NCI-H1930 (cell line): ENCODE measurements around the gene ADAMTS19.
"Not testable (repeated sequence)": the region's sequence is repeated elsewhere in the genome, so short reads cannot be mapped to it uniquely, and the experiment has no call there.

Source experiments
- DNase-seq, 2 experiments: peaks; one replicate each; lab custom pipeline; 2025; lab: John Stamatoyannopoulos, UW

ADAMTS19 gene

DNA sequence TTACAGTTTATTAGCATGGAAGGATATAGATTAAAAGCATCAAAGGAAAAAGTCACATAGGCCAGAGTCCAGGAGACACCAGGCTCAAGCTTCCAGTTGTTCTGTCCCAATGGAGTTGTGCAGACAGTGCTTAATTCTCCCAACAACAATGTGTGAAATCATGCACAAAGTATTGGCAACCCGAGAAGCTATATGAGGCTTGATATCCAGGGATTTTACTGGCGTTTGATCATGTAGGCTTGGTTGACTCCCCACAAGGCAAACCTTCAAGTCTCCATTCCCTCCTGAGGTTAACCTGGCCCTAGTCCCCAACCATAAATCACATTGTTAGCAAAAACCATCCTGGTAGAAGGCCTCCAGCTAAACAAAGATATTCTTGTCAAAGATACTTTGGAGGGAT lies 141.5 kb downstream of the ADAMTS19 start:
- no peak for DNase-seq

DNA sequence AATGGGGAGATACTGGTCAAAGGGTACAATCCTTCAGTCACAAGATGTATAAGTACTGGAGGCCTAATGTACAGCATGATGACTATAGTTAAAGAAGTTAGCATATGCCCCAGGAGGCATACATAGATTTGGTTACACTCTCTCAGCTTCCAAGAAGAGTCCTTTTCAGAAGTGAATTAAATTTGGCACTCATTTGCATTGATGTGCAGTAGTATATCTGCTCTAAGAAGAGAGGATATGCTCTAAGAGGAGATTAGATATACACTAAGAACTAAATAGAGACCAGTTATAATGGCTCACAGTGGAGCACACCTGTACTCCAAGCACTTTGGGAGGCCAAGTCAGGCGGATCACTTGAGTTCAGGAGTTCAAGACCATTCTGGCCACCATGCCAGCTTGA lies 148.3 kb downstream of the ADAMTS19 start:
- DNase-seq, result no peak

DNA sequence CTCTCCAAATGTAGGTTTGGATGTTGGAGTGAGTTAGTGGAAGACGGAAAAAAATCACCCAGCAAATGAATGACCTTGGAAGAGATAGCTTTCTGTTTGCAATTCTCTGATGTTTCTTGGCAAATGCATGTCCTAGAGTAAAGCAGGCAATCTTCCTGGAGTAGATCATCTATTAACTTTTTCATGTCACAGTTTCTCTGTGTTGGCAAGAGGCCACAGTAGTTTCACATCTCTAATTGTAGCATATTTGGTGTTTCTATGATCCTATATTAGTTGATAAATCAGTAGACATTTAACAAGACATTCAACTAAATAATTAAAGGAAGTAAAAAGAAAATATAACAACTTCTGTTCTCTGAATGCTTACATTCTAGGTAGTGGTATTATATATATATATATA lies 149.6 kb downstream of the ADAMTS19 start:
- no peak for DNase-seq

DNA sequence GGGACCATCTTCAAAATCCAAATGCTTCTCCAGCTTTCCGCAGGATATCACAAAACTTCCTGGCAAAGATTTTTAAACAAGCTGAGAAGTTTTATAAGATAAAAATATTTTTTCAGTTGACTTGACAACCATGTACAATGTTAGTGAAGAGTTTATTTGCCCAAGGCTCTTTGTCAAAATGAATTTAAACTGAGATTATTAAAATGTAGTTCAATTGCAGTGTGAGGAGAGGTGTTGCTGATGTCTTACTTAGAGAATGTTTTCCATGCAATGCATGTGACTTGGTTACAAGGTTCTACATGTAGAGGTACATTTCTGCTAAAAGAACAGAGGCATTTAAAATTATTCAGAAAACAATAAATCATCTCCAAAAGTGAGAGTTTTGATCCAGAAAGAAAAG lies 156.4 kb downstream of the ADAMTS19 start:
- no peak for DNase-seq

DNA sequence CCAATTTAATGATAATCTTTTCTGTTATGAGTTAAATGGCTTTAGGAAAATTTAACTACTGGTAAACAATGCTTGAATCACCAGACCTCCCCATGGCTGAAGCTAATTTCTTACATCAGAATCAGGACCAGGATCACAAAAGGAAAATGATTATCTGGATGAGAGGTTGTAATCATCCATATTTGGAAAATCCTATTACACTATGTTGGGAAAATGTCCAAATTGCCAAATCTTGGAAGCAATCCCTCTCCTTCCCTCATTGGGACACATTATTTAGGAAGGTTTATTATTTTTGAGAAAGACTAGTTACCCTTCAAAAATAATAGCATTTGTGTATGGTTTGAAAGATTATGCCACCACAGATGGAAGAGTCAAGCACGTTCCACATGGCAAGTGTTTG lies 157.1 kb downstream of the ADAMTS19 start:
- no peak for DNase-seq

DNA sequence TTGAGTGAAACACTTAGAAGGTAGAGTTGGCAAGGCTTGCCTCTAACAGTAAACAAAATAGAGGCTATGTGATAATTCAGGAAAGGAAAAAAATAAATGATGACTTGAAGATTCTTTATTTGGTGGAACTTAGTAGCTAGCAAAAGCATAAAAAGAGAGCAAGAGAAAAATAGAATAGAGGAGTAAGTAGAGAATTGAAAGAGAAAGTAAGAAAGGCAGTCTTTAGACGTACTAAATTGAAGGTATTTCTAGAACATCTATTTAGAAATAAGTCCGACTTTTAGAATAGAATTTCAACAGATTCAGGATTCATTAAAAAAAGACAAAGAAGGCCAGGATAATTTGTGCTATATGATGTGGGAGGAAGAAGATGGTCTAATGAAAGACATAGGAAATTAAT lies 159.7 kb downstream of the ADAMTS19 start:
- no peak for DNase-seq

DNA sequence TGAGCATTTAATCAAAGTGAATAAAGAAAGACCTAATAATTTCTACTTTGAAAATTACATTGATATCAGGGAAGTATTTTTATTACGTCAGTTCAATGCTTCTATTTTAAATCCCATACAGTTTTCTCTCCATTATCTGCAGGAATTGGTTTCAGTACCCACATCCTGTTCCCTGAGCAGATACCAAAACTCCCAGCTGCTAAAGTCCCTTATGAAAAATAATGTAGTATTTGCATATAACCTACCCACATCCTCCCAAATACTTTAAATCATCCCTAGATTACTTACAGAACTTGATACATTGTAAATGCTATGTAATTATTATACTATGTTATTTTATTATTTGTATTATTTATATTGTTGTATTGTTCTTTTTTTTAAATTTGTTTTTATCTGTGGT lies 162.4 kb downstream of the ADAMTS19 start:
- DNase-seq, result no peak

DNA sequence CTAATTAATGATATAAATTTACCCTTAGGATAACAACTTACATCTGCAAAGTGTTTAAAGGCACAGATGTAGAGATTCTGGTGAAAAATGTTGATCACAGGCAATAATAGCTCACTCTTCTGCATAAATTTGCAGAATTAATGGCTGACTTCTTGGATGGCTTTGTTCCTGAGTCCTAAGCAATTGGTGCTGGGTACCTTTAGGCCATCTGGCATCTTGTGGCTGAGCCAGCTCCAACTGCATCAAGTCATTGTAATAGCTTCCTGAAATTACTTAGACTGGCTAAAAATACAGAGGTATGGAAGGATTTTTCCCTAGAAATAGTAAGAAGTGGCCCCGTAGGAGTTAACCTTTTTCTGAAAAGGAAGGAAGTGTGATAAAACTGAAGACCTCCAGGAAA lies 169.5 kb downstream of the ADAMTS19 start:
- DNase-seq, result no peak

DNA sequence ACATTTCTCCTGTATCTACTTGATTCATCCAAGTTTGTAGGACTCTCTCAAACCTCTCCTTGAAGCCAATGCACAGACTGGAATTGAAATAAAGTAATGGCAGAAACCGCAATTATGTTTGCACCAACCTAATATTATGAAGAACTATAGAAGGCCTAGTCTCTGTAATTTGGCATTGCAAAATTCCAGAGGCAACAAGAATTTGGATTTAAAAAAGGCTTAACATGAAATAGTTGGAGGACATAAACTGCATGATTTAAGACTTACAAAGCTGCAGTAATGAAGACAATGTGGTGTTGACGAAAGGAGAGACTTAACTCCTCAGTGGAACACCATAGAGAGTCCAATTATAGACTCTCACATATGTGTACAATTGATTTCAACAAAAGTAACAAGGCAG lies 170.0 kb downstream of the ADAMTS19 start:
- DNase-seq, result peak in 1 of 2 experiments; percentile 19

DNA sequence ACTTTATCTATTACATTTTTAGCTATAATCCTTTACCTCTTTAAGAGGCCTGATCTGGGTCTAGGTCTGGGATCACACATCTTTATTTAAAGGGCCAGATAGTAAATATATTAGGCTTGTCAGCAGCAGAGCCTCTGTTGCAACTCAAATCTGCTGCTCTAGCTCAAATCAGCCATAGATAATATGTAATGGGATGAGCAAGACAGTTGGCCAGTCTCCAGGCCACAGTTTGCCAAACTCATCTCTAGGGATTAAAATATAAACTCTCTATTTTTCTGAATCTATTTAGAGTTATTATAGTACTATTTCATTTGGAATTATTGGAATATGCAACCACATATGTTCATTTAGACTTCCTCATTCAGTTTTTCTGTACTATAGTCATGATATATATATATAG lies 171.9 kb downstream of the ADAMTS19 start:
- no peak for DNase-seq

DNA sequence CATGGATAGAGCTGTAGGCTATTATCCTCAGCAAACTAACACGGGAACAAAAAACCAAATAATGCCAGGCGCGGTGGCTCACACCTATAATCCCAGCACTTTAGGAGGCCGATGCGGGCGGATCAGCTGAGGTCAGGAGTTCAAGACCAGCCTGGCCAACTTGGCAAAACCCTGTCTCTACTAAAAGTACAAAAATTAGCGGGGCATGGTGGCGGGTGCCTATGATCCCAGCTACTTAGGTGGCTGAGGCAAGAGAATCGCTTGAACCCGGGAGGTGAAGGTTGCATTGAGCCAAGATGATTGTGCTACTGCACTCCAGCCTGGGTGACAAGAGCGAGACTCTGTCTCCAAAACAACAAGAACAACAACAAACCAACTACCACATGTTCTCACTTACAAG lies 177.4 kb downstream of the ADAMTS19 start:
- not testable (repeated sequence) for DNase-seq

DNA sequence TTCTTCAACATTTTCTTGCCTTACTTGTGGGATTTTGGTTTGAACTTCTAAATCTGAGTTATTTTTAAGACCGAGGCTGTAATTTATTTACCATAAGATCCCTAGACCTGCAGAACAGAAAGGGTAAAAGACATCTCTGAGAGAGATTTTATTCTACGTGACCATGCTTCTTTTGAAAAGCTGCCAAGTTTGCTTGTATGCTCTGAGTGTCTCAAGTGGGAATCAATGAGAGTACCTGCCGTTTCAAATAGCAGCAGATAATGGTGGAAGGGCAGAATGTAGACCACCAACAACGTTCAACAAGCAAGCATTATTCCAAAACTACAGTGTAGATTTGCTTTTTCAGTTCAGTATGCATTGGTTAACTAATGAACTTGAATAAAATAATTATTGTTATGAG lies 179.2 kb downstream of the ADAMTS19 start:
- DNase-seq, result no peak

DNA sequence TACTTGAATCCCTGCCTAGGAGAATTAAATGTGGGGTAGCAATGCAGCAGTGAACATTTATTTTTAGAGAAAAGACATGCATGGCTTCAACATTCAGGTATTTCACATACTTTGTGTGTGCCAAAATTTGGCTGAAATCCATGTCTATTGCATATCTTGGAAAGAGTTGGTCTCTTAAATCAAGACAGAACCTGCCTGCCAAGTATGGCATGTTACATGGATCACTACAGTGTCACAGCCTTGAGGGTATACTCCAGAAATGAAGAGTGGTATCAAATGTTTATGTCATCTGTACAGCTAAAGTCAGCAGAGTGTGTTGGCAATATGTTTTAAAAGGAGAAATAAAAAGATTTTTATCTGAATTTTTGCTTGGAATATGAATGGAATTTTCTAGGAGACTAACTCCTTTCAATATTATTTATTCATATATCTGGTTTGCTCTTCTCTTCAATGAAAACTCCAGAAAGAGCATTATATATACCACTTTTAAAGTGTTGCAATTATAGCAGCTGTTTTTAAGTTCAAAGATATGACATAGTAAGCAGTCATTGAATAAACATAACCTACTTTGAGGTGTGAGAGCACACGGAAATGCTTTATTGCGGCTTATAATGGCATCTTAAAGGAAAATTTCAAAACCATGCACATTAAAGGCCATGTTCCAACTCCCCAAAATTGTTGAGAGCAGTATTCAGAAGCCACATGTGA lies 192.4 kb downstream of the ADAMTS19 start:
- DNase-seq, result no peak

DNA sequence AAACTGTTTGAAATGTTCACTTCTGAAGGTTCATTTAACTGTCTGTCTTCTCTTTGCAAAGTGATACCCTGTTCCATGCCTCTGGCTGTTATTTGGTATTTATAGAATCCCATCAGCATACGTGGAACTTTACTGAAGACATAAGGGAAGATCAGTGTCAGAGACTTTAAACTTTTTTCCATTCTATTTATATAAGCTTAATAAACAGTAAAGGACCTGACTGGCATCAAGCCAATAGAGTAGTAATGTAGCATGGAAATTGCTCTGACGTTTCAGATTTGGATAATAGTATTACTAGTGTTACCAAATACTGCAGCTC lies 192.9 kb downstream of the ADAMTS19 start:
- no peak for DNase-seq

DNA sequence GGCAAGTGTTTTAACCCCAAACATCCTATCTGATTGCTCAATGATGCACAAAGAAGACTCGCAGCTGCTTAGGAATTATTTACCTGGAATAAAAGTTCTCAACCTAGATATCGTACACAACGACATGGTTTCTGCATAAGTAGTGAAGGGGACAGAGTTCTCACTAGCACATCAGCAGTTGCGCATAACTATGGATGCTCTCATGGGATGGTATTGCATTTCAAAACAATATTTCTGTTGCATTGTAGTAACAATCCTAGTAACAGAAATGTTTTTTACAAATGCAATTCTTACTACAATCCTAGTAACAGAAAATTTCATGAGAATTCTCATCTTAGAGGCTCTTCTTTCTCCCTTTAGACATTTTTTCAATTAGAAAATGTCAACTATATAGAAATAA lies 193.3 kb downstream of the ADAMTS19 start:
- DNase-seq, result no peak

DNA sequence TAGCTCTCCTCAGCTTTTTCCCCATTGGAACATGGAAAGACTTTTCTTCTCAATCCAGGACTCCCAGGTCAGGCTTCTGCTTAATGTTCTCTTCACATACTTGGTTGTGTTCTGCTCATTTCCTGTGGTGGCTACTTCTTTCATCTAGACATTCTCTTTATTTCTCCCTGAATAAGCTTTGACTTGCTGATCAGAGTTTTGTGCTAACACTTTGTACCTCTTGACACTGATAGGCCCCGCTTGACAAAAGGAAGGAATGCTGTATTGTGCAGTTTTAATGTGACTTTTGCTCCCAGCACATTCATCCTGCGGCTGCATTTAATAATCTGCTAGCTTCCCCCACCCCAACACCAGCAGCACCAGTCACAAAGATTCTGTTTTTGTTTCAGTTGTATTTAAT lies 196.9 kb downstream of the ADAMTS19 start:
- no peak for DNase-seq

DNA sequence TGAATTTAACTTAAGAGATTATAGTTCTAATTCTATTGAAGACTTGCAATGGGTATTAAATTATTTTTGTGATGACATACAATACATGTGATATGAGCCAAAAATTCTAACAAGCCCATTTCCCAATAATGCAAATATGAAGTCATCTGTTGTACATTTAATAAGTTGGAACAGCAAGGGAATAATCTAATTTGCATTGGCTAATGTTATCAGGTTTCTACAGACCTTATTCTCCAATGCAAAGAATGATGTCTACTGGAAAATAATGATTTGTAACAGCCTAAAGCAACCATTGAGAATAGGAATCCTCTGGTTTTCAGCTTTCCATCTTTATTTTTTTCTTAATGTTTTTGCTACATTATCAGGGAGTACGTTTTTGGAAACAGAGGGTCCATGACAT lies 198.7 kb downstream of the ADAMTS19 start:
- no peak for DNase-seq

DNA sequence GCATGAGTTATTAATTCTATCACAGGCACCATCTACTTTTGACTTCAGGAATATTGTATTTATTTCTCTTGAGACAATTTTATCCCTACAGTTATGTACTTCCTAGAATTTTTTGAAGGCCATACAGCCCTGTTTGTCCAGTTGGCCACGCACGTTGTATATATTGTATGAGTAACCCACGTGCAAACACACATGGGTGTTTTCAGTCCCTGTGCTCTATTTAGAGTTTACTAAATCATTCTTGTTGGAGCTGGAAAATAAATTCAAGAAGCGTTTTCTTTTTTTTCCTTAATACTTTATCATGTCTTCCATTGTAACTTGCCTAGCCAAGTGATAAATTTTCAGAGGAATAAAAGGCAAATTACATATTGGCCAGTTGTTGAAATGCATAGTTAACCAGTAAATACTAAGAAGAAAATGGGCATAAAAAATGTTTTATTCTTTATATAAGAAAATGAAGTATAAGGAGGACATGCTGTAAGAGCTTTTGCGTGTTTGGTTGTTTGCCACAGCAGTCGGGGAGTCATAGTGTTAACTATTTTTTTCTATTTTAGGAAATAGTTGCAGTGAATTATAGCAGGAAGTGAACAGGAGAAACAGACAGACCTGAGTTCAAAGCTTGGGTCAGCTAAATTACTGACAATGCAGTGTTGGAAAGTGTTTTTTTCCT lies 201.4 kb downstream of the ADAMTS19 start:
- DNase-seq, result no peak

DNA sequence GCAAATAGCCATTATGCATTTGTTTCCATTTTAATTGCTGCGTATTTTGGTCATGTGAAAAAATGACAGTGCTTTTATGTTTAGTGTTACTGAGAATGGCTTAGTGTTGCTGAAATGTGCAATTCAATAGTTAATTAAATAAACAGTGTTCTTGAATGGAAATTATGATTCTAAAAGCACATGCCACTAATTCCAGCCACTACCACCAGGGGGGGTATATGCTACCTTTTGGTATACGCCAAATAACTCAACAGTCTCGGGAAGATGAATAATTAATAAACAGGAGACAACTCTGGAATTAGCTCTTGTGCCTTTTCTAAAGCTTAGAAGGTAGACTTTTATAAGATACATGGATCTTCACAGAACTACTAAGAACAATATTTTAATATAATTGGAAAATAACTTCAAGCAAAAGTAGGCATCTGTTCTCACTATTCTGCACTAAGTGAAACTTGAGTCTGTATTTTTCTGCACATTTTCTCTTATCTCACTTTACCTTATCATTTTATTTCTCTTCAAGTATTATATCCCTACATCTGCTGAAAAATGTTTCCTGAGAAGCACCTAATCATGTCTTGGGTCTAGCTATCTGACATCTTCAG lies 204.3 kb downstream of the ADAMTS19 start:
- no peak for DNase-seq

DNA sequence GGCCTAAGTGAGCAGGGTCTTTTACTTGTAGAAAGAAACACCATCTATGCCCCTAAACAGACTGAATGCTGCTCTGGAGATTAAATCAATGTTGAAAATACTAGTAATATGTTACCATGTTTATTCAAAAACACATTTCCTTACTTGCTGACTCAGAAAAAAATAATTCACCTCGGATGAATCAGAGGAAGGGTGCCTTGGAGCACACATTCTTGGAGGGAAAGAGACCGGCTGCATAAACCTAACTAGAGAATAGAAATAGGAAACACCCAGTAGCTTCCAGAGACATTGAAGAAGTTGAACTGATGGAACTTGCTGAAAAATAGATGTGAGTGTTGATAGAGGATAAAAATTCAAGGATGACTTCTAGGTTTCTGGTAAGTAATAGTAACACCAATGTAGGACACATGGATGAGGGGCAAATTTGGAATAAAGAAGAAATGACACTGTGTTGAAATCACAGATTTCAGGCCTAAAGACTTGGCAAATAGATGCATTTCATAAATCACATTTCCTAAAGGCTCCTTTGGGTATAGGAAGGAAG lies 210.9 kb downstream of the ADAMTS19 start:
- DNase-seq, result no peak

DNA sequence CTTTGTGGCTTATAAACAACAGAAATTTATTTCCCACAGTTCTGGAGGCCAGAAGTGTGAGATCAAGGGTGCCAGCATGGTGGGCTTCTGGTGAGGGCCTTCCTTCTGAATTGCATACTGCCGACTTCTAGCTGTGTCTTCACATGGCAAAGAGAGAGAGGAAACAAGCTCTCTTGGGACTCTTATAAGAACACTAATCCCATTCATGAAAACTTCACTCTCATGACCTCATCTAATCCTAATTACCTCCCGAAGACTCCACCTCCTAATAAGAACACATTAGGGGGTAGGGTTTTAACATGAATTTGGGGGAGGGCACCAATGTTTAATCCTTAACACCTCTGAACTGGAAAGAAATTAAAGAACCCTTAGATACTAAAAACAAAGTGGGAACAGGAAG lies 211.9 kb downstream of the ADAMTS19 start:
- DNase-seq, result no peak

DNA sequence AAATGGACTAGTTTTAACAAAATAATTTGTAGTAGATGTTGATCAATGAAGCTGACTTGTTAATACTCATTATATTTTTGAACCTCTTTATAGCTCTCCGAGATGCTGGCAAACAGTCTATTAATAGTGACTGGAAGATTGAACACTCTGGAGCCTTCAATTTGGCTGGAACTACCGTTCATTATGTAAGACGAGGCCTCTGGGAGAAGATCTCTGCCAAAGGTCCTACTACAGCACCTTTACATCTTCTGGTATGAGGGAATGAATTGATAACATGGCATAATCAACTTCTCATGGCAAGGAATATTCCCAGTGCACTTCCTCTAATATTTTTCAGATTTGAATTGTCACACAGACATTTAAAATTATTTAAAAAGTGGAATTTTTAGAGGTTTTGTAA lies 219.6 kb downstream of the ADAMTS19 start:
- DNase-seq, result no peak

DNA sequence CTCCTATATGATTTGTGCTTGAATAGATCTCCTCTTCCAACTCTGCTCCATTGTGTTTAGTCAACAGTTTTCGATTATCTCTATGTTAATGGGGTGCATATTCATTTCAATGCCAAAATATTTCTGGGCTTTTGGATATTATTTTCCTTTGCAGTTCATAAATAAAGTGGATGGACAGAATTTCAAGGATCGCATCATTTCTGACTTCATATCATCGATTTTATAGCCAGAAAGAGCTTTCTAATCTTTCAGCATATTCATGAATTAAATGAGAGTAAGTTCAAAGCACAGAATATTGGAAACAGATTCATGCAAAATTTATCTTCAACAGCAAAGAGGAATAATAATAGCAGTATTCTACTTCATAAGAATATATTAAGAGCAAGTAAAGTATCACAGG lies 227.8 kb downstream of the ADAMTS19 start:
- DNase-seq, result no peak

DNA sequence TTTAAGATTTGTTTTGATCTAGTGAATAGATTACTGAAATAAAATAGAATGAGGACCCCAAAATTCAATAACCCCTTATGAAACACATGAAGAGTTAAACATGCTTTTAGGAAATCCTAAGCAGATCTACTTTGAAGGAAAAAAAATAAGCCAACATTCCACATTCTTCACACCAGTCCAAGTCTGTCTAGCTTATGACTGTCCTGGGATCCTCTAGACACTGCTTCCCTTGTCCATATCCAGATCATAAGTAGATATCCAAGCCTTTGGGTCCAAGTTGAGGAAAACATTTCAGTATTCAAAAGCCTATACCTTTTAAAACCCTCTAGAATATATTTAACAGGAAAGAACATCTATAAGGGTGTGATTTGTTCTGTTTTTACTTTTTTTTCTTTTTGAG lies 228.9 kb downstream of the ADAMTS19 start:
- DNase-seq, result no peak
